ENCODE results near the gene KLF8. TPM values are rescaled to one million over a fixed set of nuclear protein-coding genes. Genes with fewer than 3 reads are reported as not detected.

The KLF8 gene
- total RNA-seq, 1 experiment from 2014 or later, result 0.50 TPM

DNA sequence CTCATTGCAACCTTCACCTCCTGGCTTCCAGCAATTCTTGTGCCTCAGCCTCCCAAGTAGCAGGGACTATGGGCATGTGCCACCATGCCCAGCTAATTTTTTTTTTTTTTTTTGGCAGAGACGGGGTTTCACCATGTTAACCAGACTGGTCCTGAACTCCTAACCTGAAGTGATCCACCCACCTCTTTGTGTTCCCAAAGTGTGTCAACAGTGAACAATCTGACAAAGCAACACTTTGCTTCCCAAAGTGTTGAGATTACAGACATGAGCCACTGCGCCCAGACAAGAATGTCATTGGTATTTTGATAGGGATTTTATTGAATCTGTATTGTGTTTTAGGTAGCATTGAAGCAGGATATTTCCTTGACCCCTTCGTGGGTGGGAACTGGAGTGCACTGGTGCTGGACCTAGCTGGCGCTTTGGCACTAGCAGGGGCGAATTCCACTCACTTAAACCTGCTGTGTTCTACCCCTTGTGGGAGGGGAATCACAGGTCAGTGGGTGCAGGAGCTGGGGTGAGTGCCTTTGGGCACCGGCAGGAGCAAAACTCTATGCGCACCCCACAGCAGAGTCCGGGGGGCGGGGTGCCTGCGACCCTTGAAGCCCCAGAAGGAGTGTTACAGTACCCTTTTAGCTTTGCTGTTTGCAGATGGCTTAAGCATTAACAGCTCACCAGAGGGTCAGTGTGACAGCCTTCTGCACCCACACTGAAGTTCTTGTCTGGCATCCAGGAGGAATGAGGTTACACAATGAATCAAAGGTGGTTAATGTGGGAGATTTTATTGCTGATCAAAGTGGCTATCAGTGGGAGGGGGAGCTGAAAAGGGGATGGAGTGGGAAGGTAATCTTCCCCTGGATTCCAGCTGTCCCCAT lies 21.9 kb downstream of the KLF8 start:
- Histone ChIP-seq H3K9me3 (replicated peaks) (no peaks in the 10 kb centered on the region), H3K4me3 (no peak overlapping the region), H3K4me1 (replicated peaks) (no peaks in the 10 kb centered on the region), H3K27ac (no peak overlapping the region), H3K36me3 (no peaks in the 10 kb centered on the region), H3K27me3 (replicated peaks) (no peaks in the 10 kb centered on the region)
- no peak for DNase-seq (ENCODE audit: low read depth in 1 of 2, low spot score in 2 of 2)

DNA sequence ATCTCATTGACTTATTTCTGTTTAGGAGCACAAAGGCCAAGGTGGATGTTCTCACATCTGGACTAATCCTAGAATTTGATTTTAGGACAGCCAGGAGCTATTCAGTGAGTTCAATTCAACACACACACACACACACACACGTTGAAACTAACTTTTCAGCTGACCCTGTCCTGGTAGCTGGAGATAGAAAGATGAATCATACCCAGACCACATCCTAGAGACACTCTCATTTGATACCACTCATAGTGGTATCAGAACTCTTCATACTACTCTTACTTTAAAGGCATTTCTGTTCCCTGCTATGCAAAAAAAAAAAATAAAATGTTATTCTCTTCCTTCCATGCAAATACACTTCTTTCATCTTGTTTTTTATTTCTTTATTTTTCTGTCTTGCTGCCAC lies 36.7 kb downstream of the KLF8 start:
- no peak for DNase-seq (ENCODE audit: low read depth in 1 of 2, low spot score in 2 of 2)
- Histone ChIP-seq H3K4me3 (no peak overlapping the region), H3K36me3 (no peaks in the 10 kb centered on the region), H3K9me3 (replicated peaks) (no peaks in the 10 kb centered on the region), H3K4me1 (replicated peaks) (no peaks in the 10 kb centered on the region), H3K27ac (no peak overlapping the region), H3K27me3 (replicated peaks) (no peaks in the 10 kb centered on the region)

DNA sequence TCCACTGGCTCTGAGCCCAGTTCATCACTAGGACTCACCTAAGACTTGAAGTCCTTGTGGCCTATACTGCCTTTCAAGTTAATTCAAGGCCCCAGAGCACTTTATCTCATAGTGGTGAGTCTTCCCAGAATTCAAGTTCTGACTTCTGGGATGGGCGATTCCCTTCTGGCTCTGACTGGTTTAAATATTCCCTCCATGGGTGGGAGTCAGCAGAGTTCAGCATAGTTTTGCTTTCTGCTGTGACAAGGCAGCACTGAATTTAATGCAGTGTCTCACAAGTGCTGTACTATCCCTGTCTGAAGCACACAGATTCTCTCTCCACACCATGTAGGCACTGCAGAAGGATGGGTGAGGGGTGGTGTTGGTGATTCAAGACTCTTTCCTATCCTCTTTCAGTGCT lies 46.5 kb downstream of the KLF8 start:
- DNase-seq (ENCODE audit: low read depth in 1 of 2, low spot score in 2 of 2), result no peak
- no peaks in the 10 kb centered on the region for H3K4me1 ChIP-seq (replicated peaks)
- no peak overlapping the region for H3K4me3 ChIP-seq
- no peaks in the 10 kb centered on the region for H3K36me3 ChIP-seq
- no peaks in the 10 kb centered on the region for H3K27me3 ChIP-seq (replicated peaks)
- no peaks in the 10 kb centered on the region for H3K9me3 ChIP-seq (replicated peaks)
- H3K27ac ChIP-seq, result no peak overlapping the region

DNA sequence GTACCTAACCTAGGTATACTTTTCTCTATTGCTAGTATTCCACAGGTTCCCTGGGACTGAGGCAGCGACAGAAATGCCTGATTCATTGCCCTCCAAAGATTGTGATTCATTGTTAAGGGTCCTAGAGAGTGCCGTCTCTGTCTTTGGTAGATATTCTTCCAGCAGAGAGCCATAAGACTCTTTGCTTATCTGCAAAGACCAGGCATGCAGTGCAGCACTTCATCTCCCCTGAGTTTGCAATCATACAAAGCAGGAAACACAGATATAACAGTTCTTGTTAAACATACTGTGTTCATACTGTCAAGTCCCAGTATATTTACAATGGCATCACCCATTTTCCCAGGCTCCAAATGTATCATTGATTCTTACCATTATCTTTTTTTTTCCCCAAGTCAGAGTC lies 47.7 kb downstream of the KLF8 start:
- Histone ChIP-seq H3K4me1 (replicated peaks) (no peaks in the 10 kb centered on the region), H3K27ac (no peak overlapping the region)
- no peak for DNase-seq (ENCODE audit: low read depth in 1 of 2, low spot score in 2 of 2)

DNA sequence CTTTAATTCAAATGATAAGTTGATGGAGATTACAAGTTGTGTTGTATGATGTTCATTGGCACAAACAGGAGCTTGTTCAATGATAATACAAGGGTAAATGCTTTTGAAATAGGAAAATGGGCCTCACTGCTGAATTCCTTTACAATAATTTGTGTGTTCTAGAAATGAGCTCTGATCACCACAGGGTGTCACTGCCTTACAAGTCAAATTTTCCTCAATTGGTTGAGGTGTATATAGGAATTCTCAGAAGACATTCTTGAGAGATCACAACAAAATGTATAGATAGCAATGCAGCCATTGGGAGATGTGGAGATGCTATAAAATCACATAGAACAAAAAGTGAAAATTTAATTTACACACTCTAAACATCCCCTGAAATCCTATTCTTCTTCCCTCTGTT lies 49.6 kb downstream of the KLF8 start:
- Histone ChIP-seq H3K27ac (no peak overlapping the region), H3K9me3 (replicated peaks) (no peaks in the 10 kb centered on the region), H3K4me3 (no peak overlapping the region), H3K27me3 (replicated peaks) (no peaks in the 10 kb centered on the region), H3K4me1 (replicated peaks) (no peaks in the 10 kb centered on the region), H3K36me3 (no peaks in the 10 kb centered on the region)
- no peak for DNase-seq (ENCODE audit: low read depth in 1 of 2, low spot score in 2 of 2)

More for the DNA sequence above, 47.7 kb downstream of the KLF8 start:
- Histone ChIP-seq H3K36me3 (no peaks in the 10 kb centered on the region), H3K9me3 (replicated peaks) (no peaks in the 10 kb centered on the region), H3K4me3 (no peak overlapping the region), H3K27me3 (replicated peaks) (no peaks in the 10 kb centered on the region)

DNA sequence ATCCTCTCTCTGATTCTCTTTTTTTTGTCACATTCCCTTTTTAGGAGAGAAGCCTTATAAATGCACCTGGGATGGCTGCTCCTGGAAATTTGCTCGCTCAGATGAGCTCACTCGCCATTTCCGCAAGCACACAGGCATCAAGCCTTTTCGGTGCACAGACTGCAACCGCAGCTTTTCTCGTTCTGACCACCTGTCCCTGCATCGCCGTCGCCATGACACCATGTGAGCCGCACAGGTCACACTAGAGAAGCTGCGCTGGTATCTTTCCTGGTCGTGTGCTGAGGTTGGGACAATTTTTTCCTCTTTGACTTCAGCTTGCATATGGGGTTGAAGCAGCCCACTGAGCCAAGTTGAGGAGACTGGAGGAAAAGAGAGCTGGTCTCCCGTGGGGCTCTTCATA lies 52.1 kb downstream of the KLF8 start:
- Histone ChIP-seq H3K4me1 (replicated peaks) (no peaks in the 10 kb centered on the region), H3K9me3 (replicated peaks) (no peaks in the 10 kb centered on the region), H3K36me3 (no peaks in the 10 kb centered on the region), H3K4me3 (no peak overlapping the region), H3K27me3 (replicated peaks) (no peaks in the 10 kb centered on the region), H3K27ac (no peak overlapping the region)
- no peak for DNase-seq (ENCODE audit: low read depth in 1 of 2, low spot score in 2 of 2)

DNA sequence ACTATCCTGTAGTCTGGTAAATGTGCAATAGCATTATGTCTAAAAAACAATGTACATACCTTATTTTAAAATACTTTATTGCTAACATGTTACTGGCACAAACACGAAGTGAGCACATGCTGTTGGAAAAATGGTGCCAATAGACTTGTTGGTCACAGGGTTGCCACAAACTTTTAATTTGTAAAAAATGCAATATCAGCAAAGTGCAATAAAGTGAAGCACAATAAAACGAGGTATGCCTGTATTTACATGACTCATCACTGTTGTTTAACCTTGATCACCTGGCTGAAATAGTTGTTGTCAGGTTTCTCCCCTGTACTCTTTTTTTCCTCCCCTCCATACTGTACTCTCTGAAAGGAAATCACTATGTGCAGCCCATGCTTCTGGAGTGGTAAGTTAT lies 56.5 kb downstream of the KLF8 start:
- Histone ChIP-seq H3K27me3 (replicated peaks) (no peaks in the 10 kb centered on the region), H3K9me3 (replicated peaks) (no peaks in the 10 kb centered on the region), H3K4me3 (no peak overlapping the region), H3K36me3 (no peaks in the 10 kb centered on the region), H3K27ac (no peak overlapping the region), H3K4me1 (replicated peaks) (no peaks in the 10 kb centered on the region)
- DNase-seq (ENCODE audit: low read depth in 1 of 2, low spot score in 2 of 2), result no peak

DNA sequence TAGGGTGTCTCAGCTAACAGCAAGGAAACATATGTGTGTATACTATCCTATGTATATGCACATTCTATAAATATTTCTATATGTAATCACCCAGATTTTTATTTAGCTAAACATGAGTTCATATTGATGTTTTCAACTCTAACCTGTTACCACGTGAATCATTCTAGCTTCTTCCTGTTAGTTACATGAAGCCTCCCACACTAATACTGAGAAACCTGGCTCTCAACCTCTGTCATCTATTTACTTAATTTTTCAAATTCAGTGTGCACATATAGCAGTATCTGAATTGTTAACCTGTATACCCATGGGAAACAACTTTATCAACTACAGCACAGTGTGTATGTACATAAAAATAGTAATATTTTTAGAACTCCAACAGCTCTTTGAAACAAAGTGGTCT lies 57.3 kb downstream of the KLF8 start:
- Histone ChIP-seq H3K27ac (no peak overlapping the region), H3K4me1 (replicated peaks) (no peaks in the 10 kb centered on the region), H3K9me3 (replicated peaks) (no peaks in the 10 kb centered on the region), H3K27me3 (replicated peaks) (no peaks in the 10 kb centered on the region), H3K4me3 (no peak overlapping the region), H3K36me3 (no peaks in the 10 kb centered on the region)
- DNase-seq (ENCODE audit: low read depth in 1 of 2, low spot score in 2 of 2), result no peak

DNA sequence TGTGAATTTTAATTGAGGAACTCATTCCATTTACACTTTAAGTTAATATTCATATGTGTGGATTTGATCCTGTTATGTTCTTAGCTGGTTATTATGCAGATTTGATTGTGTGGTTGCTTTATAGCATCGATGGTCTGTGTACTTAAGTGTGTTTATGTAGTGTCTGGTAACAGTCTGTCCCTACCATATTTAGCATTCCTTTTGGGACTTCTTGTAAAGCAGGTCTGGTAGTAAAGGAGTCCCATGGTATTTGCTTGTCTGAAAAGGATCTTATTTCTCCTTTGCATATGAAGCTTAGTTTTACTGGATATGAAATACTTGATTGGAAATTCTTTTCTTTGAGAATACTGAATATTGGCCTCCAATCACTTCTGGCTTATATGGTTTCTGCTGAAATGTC lies 76.6 kb downstream of the KLF8 start:
- Histone ChIP-seq H3K36me3 (no peaks in the 10 kb centered on the region), H3K9me3 (replicated peaks) (no peaks in the 10 kb centered on the region), H3K27me3 (replicated peaks) (no peaks in the 10 kb centered on the region), H3K4me1 (replicated peaks) (no peaks in the 10 kb centered on the region), H3K27ac (no peak overlapping the region), H3K4me3 (no peak overlapping the region)
- no peak for DNase-seq (ENCODE audit: low read depth in 1 of 2, low spot score in 2 of 2)

DNA sequence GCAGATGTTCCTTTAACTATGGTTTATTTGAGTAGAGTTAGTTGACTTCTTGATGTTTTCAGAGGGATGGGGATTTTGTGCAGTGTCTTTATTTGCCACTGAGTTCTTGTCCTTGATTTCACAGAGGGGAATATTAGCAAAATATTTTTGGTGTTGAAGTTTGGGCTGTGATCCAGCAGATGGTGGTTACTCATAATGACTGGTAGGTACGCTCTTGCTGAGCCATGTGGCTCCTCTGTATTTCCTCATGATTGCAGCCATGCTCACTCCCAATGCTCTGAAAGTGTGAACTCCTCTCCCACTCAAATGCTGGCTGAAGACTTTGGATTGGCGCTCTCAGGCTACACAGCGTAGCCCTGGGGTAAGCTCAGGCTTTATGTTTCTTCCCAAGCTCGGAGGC lies 77.7 kb downstream of the KLF8 start:
- Histone ChIP-seq H3K27ac (no peak overlapping the region), H3K4me1 (replicated peaks) (no peaks in the 10 kb centered on the region), H3K36me3 (no peaks in the 10 kb centered on the region)

DNA sequence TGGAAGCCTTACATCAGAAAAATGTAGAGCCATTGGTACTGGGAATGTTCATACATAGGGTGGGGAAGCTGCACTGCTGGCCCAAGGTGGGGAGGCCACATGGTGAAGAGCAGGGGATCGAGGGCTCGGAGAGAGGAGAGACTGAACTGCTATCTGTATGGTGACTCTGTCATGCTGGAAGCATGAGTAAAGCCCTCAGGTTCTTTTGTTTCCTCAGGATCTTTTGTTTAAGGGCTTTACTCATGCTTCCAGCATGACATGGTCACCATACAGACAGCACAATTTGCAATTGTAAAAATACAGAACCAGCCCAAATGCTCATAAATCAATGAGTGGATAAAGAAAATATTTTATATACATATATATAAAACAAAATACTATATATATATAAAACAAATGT lies 78.4 kb downstream of the KLF8 start:
- no peak for DNase-seq (ENCODE audit: low read depth in 1 of 2, low spot score in 2 of 2)
- H3K36me3 ChIP-seq, result no peaks in the 10 kb centered on the region
- H3K9me3 ChIP-seq (replicated peaks), result no peaks in the 10 kb centered on the region
- no peaks in the 10 kb centered on the region for H3K4me1 ChIP-seq (replicated peaks)
- no peaks in the 10 kb centered on the region for H3K27me3 ChIP-seq (replicated peaks)
- H3K27ac ChIP-seq, result no peak overlapping the region
- no peak overlapping the region for H3K4me3 ChIP-seq

More for the DNA sequence above, 77.7 kb downstream of the KLF8 start:
- DNase-seq (ENCODE audit: low read depth in 1 of 2, low spot score in 2 of 2), result no peak
- no peaks in the 10 kb centered on the region for H3K27me3 ChIP-seq (replicated peaks)
- no peak overlapping the region for H3K4me3 ChIP-seq
- no peaks in the 10 kb centered on the region for H3K9me3 ChIP-seq (replicated peaks)

DNA sequence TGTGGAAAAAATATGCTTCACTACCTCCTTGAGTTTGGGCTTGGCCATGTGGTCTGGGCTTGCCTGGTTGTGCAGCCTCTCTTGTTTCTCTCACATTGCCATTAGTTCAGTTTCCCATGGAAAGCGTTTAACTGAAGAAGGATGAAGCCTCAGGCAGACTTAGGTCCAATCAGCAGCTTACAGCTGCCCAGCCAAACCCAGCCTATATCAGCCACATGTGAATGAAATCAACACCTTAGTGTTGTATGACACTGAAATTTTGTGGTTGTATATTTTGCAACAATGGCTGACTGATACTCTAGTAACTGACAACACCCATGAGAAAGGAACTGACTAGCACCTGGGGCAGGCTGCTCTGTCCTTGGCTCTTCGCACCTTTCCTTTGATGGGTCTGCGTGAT lies 81.2 kb downstream of the KLF8 start:
- no peak for DNase-seq (ENCODE audit: low read depth in 1 of 2, low spot score in 2 of 2)
- H3K27ac ChIP-seq, result no peak overlapping the region
- no peaks in the 10 kb centered on the region for H3K27me3 ChIP-seq (replicated peaks)
- H3K9me3 ChIP-seq (replicated peaks), result no peaks in the 10 kb centered on the region
- H3K36me3 ChIP-seq, result no peaks in the 10 kb centered on the region
- H3K4me3 ChIP-seq, result no peak overlapping the region
- no peaks in the 10 kb centered on the region for H3K4me1 ChIP-seq (replicated peaks)

DNA sequence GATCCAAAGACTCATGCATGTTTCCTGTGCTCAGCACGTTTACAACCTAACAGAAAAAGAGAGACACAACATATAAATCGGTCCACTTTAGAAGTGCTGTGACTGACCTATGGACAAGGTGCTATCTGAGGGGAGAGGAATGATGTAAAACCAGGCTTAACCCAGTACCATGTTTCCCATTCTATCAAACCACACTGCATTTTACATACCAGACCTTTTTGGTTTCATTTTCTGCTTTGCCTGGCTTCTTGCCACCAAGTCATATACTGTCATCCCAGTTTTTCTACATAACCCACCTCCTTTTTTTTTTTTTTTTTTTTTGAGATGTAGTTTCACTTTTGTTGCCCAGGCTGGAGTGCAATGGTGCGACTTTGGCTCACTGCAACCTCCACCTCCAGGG lies 82.2 kb downstream of the KLF8 start:
- H3K27ac ChIP-seq, result no peak overlapping the region
- DNase-seq (ENCODE audit: low read depth in 1 of 2, low spot score in 2 of 2), result no peak
- no peaks in the 10 kb centered on the region for H3K36me3 ChIP-seq
- no peaks in the 10 kb centered on the region for H3K4me1 ChIP-seq (replicated peaks)
- H3K9me3 ChIP-seq (replicated peaks), result no peaks in the 10 kb centered on the region
- H3K4me3 ChIP-seq, result no peak overlapping the region
- H3K27me3 ChIP-seq (replicated peaks), result no peaks in the 10 kb centered on the region

DNA sequence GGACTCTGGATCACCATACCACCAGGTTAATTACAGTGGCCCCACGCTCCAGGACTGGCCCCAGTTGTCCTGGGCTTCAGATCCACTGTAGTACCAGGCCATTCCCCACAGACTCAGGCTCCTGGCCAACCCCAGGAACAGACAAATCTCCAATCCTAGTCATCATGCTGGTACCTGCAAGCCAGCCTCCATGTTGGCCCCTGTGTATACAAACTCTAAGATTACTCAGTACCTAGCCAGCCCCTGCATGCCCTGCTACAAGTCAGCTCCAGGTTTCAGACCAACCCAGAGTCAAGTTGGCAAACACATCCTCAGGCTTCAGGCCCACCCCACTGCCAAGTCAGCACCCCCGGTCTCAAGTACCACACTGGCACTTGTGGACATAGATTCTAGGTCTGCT lies 85.9 kb downstream of the KLF8 start:
- no peaks in the 10 kb centered on the region for H3K27me3 ChIP-seq (replicated peaks)
- H3K9me3 ChIP-seq (replicated peaks), result no peaks in the 10 kb centered on the region
- no peak overlapping the region for H3K27ac ChIP-seq
- H3K4me1 ChIP-seq (replicated peaks), result no peaks in the 10 kb centered on the region
- no peak overlapping the region for H3K4me3 ChIP-seq
- no peak for DNase-seq (ENCODE audit: low read depth in 1 of 2, low spot score in 2 of 2)
- no peaks in the 10 kb centered on the region for H3K36me3 ChIP-seq

DNA sequence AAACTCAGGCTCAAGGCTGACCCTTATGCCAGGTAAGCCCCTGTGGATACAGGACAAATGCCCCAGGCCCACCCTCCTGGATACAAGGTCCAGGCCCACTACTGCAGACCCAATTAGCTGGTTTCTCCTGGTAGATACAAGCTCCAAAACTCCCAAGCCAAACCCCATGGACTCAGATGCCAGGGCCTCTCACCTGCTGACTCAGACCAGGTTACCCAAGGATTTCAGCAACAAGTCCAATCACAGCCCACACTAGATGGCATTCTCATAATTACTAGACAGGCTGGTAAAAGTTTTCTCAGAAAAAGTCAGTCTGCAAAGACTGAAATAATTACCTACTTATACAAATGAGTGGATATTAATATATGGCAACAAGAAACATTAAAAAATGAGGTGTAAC lies 87.0 kb downstream of the KLF8 start:
- no peaks in the 10 kb centered on the region for H3K9me3 ChIP-seq (replicated peaks)

More for the DNA sequence above, 87.0 kb downstream of the KLF8 start:
- no peak for DNase-seq (ENCODE audit: low read depth in 1 of 2, low spot score in 2 of 2)
- no peaks in the 10 kb centered on the region for H3K27me3 ChIP-seq (replicated peaks)
- H3K4me1 ChIP-seq (replicated peaks), result no peaks in the 10 kb centered on the region
- no peak overlapping the region for H3K27ac ChIP-seq
- H3K36me3 ChIP-seq, result no peaks in the 10 kb centered on the region
- no peak overlapping the region for H3K4me3 ChIP-seq

All from SJSA1 (cell line).